CD4-positive, alpha-beta T cell treated with Interleukin-10 for 1 hour (primary cell): ENCODE results near the gene KLHL24.
"Not testable (repeated sequence)": the region's sequence is repeated elsewhere in the genome, so short reads cannot be mapped to it uniquely, and the experiment has no call there.

ENCODE experiments used
- DNase-seq: peaks from one replicate; pipeline ENCODE4 v3.0.0-alpha.2; 2020

KLHL24 gene

GRCh38 chr3:183697610-183698317, 62.3 kb downstream of the KLHL24 start, which contains the start of gene YEATS2:
TSS of gene YEATS2 (plus strand) at chr3:183697797. CDS start at chr3:183715163, 17,366 bp downstream.
- peak; percentile 76 for DNase-seq

- DNase-seq = peak; percentile 32
Measured at GRCh38 chr3:183698318-183698751, 62.9 kb downstream of the KLHL24 start.

- DNase-seq = peak; percentile 6
Measured at GRCh38 chr3:183698756-183699155, 63.3 kb downstream of the KLHL24 start.

GRCh38 chr3:183699238-183699947, 64.0 kb downstream of the KLHL24 start:
- DNase-seq = no peak

- no peak for DNase-seq
Measured at GRCh38 chr3:183701744-183702143, 66.3 kb downstream of the KLHL24 start.

- DNase-seq = not testable (repeated sequence)
Measured at GRCh38 chr3:183703892-183704291, 68.5 kb downstream of the KLHL24 start.

GRCh38 chr3:183710231-183710630, 74.8 kb downstream of the KLHL24 start:
- no peak for DNase-seq

- no peak for DNase-seq
Measured at GRCh38 chr3:183711516-183711915, 76.1 kb downstream of the KLHL24 start.

- no peak for DNase-seq
Measured at GRCh38 chr3:183714622-183715021, 79.2 kb downstream of the KLHL24 start.

- no peak for DNase-seq
Measured at GRCh38 chr3:183718012-183718411, 82.6 kb downstream of the KLHL24 start.

GRCh38 chr3:183725387-183725786, 90.0 kb downstream of the KLHL24 start:
- DNase-seq = no peak

GRCh38 chr3:183728204-183728603, 92.8 kb downstream of the KLHL24 start:
- no peak for DNase-seq

- DNase-seq = no peak
Measured at GRCh38 chr3:183730361-183730760, 94.9 kb downstream of the KLHL24 start.

- no peak for DNase-seq
Measured at GRCh38 chr3:183731611-183732010, 96.2 kb downstream of the KLHL24 start.

GRCh38 chr3:183733553-183733952, 98.1 kb downstream of the KLHL24 start:
- DNase-seq = no peak
